Liver (tissue), 3 donors: ENCODE measurements around the gene TMED5.
"Not testable (repeated sequence)": the region's sequence is repeated elsewhere in the genome, so short reads cannot be mapped to it uniquely, and the experiment has no call there.

Experiments
- ATF3 ChIP-seq: IDR thresholded peaks from 2 replicates; pipeline ENCODE4 v1.6.1; 2016; ENCODE audit warnings: antibody characterized with exemption
- CTCF ChIP-seq: fragments of 150-350 bp; IDR thresholded peaks from 2 replicates; pipeline ENCODE4 v1.5.1; 2017; ENCODE audit warnings: improper control_type of control experiment, low read depth, low read length; ENCODE audit not compliant: missing input control
- EGR1 ChIP-seq, 2 donors: IDR thresholded peaks; 2 replicates each; pipeline ENCODE4 v1.6.1; 2016 to 2018; ENCODE audit warnings: antibody characterized with exemption in 2 of 2, low read depth in 2 of 2
- FOXA1 ChIP-seq: IDR thresholded peaks from 2 replicates; pipeline ENCODE4 v1.6.1; 2016; ENCODE audit warnings: antibody characterized with exemption
- FOXA2 ChIP-seq: IDR thresholded peaks from 2 replicates; pipeline ENCODE4 v1.6.1; 2016; ENCODE audit warnings: antibody characterized with exemption
- MAX ChIP-seq: IDR thresholded peaks from 2 replicates; pipeline ENCODE4 v1.6.1; 2016; ENCODE audit warnings: antibody characterized with exemption
- NR2F2 ChIP-seq: IDR thresholded peaks from 2 replicates; pipeline ENCODE4 v1.6.1; 2016; ENCODE audit warnings: antibody characterized with exemption
- RAD21 ChIP-seq, 2 donors: IDR thresholded peaks; 2 replicates each; pipeline ENCODE4 v1.6.1; 2016; ENCODE audit warnings: antibody characterized with exemption in 2 of 2, mild to moderate bottlenecking in 2 of 2
- REST ChIP-seq: IDR thresholded peaks from 2 replicates; pipeline ENCODE4 v1.6.1; 2016; ENCODE audit warnings: antibody characterized with exemption, mild to moderate bottlenecking
- SP1 ChIP-seq: IDR thresholded peaks from 2 replicates; pipeline ENCODE4 v1.6.1; 2018; ENCODE audit warnings: antibody characterized with exemption, mild to moderate bottlenecking
- TAF1 ChIP-seq: conservative IDR thresholded peaks from 2 replicates; pipeline ENCODE4 v1.6.1; 2016; ENCODE audit warnings: antibody characterized with exemption, mild to moderate bottlenecking
- YY1 ChIP-seq: IDR thresholded peaks from 2 replicates; pipeline ENCODE4 v1.6.1; 2016; ENCODE audit warnings: antibody characterized with exemption, mild to moderate bottlenecking
- ZBTB33 ChIP-seq: IDR thresholded peaks from 2 replicates; pipeline ENCODE4 v1.6.1; 2016; ENCODE audit warnings: antibody characterized with exemption
- donor health status: healthy.
- donor health status: healthy.

- TF ChIP-seq TAF1; REST; FOXA2; CTCF; NR2F2; ZBTB33; FOXA1; SP1; ATF3; YY1; MAX; RAD21 (IDR thresholded peaks at IDR 0.05); EGR1 (IDR thresholded peaks at IDR 0.05; ENCODE audit: low read depth in 2 of 2): not testable (repeated sequence)
Measured at GRCh38 chr1:93163314-93163713, 16.9 kb downstream of the TMED5 start.
